ENCODE data around the gene TRIM44. TPM values are rescaled to one million over a fixed set of nuclear protein-coding genes. Genes with fewer than 3 reads are reported as not detected.
"Not testable (repeated sequence)": the region's sequence is repeated elsewhere in the genome, so short reads cannot be mapped to it uniquely, and the experiment has no call there.

The TRIM44 gene
- total RNA-seq, 4 donors from 2014 or later, result 6.8 to 32.0 (median 13.5) TPM

- 91 to 94% methylated on average over 4 to 5 of the region's 5 CpGs for WGBS, 2 donors
Measured at GRCh38 chr11:35771722-35772121, 109.1 kb downstream of the TRIM44 start.

DNA sequence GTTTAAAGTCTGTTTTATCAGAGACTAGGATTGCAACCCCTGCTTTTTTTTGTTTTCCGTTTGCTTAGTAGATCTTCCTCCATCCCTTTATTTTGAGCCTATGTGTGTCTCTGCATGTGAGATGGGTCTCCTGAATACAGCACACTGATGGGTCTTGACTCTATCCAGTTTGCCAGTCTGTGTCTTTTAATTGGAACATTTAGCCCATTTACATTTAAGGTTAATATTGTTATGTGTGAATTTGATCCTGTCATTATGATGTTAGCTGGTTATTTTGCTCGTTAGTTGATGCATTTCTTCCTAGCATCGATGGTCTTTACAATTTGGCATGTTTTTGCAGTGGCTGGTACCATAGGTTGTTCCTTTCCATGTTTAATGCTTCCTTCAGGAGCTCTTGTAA is 114.7 kb downstream of the TRIM44 start:
- DNase-seq; H3K36me3 ChIP-seq; H3K27ac ChIP-seq; H3K27me3 ChIP-seq; H3K4me3 ChIP-seq; intact Hi-C loops (cut with DNase I); H3K4me1 ChIP-seq: not testable (repeated sequence)
- 89 to 94% methylated on average over 2 of the region's 3 CpGs for WGBS, 2 donors
- H3K9me3 ChIP-seq, result peaks cover 0 to 16% (median 0%) of the 10 kb centered on the region in 3 donors

More at GRCh38 chr11:35771722-35772121, 109.1 kb downstream of the TRIM44 start:
- Histone ChIP-seq H3K27ac (no peak overlapping the region), H3K27me3 (no peaks in the 10 kb centered on the region), H3K9me3 (peaks cover 0 to 7% (median 0%) of the 10 kb centered on the region in 3 donors), H3K36me3 (no peaks in the 10 kb centered on the region), H3K4me1 (no peaks in the 10 kb centered on the region), H3K4me3 (no peak overlapping the region)
- no peak for DNase-seq
- intact Hi-C loops (cut with DNase I), result no loop called here
- no peak for TF ChIP-seq POLR2A (IDR thresholded peaks at IDR 0.05)
- TF ChIP-seq CTCF (IDR thresholded peaks at IDR 0.05), result no peak

DNA sequence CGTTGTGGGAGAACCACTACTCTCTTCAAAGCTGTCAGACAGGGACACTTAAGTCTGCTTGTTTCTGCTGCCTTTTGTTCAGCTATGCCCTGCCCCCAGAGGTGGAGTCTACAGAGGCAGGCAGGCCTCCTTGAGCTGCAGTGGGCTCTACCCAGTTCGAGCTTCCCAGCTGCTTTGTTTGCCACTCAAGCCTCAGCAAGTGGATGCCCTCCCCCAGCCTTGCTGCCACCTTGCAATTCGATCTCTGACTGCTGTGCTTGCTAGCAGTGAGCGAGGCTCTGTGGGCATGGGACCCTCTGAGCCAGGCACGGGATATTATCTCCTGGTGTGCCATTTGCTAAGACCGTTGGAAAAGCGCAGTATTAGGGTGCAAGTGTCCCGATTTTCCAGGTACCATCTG is 116.4 kb downstream of the TRIM44 start:
- H3K27me3 ChIP-seq; H3K4me3 ChIP-seq; H3K27ac ChIP-seq; intact Hi-C loops (cut with DNase I); H3K4me1 ChIP-seq; DNase-seq; H3K36me3 ChIP-seq: not testable (repeated sequence)
- peaks cover 0 to 16% (median 0%) of the 10 kb centered on the region in 3 donors for H3K9me3 ChIP-seq
- WGBS, 2 donors, result 100% methylated on average over 1 of the region's 8 CpGs

DNA sequence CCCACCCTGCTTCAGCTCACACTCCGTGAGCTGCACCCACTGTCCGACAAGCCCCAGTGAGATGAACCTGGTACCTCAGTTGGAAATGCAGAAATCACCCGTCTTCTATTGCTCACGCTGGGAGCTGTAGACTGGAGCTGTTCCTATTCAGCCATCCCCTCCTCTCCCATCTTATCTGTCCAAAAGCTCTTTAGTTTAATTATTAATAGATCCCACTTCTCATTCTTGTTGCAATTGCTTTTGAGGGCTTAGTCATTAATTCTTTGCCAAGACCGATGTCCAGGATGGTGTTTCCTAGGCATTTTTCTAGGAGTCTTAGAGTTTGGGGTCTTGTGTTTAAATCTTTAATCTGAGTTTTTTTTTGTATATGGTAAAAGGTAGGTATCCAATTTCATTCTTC is 116.8 kb downstream of the TRIM44 start:
- H3K27me3 ChIP-seq, result no peaks in the 10 kb centered on the region
- TF ChIP-seq CTCF (IDR thresholded peaks at IDR 0.05), result no peak
- TF ChIP-seq POLR2A (IDR thresholded peaks at IDR 0.05), result no peak
- H3K4me1 ChIP-seq, result peaks cover 0 to 6% (median 0%) of the 10 kb centered on the region in 3 donors
- H3K36me3 ChIP-seq, result no peaks in the 10 kb centered on the region
- no peak for DNase-seq
- no peak overlapping the region for H3K4me3 ChIP-seq
- H3K9me3 ChIP-seq, result peaks cover 0 to 14% (median 0%) of the 10 kb centered on the region in 3 donors
- no peak overlapping the region for H3K27ac ChIP-seq
- WGBS, 2 donors, result 98 to 100% methylated on average over 5 of the region's 5 CpGs
- intact Hi-C loops (cut with DNase I), result no loop called here

DNA sequence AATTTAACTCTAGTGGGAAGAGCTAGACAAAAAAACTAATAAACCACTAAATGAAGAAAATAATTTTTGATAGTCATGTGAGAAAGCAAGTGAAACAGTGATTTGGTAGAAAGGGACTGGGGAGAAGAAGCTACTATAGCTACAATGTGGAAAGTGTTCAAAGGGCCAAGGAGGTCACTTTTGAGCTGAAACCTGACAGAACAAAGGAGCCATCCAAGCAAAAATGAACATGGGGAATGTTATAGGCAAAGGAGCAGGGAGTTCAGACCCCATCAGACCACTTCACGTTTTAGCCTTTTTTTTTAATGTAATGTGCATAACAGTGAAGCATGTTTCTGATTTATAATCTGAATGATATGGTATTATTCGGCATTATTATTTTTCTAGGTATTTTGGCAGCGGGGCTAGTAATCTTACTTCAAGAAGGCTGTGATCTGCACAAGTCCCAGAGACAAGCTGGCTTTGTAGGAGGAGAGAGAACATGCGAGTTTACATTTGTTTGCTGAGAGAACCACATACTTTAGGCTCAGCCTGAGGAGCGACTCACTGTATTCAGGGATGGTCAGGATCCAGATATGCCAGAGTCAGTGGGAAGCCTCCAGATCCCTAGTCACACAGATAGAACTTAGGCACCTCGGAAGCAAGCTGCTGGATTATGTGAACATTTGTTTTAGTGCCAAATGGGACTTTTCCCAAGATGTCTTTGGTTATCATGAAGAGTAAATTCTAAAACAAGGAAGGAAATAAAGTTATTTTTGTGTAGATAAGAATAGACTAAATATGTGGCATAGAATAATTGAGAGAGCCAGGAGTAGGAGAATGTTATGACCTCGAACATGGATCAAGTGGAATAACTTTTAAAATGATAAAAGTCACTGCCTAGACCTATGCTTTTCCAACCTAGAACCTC is 118.6 kb downstream of the TRIM44 start:
- TF ChIP-seq POLR2A (IDR thresholded peaks at IDR 0.05), result no peak
- no peak for TF ChIP-seq CTCF (IDR thresholded peaks at IDR 0.05)
- Histone ChIP-seq H3K27me3 (no peaks in the 10 kb centered on the region), H3K4me3 (no peak overlapping the region), H3K9me3 (peaks cover 0 to 10% (median 0%) of the 10 kb centered on the region in 3 donors), H3K27ac (no peak overlapping the region), H3K4me1 (peaks cover 0 to 16% (median 5%) of the 10 kb centered on the region in 3 donors), H3K36me3 (no peaks in the 10 kb centered on the region)
- WGBS, 2 donors, result 60 to 67% methylated on average over 7 of the region's 7 CpGs
- DNase-seq, result no peak
- intact Hi-C loops (cut with DNase I), result no loop called here

DNA sequence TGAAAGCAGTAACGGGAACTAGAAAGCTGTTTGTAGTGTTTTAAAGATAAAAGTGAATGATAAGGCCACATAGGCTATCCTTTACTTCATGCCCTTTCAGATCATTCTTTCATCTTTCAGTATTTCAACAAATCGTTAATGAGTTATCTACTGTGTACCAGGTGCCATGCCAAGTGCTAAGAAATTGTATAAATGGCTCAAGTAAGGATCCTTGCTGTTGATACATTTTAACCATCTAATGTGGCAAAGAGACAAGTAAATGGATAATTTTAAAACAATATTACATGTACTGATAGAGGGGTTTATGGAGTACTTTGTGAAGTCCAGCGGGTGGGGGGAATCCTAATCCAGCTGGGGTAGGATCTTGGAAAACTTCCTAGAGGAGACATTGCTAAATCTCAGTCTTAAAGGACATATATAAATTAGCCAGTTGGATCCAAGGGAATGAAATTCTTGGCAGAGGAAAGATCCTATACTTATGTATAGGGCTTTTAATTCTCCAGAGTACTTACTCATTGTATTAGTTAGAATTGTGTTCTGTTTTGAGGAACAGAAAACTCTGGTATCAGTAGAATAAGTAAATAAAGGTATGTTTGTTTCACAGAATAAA is 119.4 kb downstream of the TRIM44 start:
- WGBS, 2 donors, result 82 to 89% methylated on average over 3 of the region's 3 CpGs
- intact Hi-C loops (cut with DNase I), result no loop called here
- Histone ChIP-seq H3K27ac (no peak overlapping the region), H3K4me1 (peaks cover 0 to 24% (median 7%) of the 10 kb centered on the region in 3 donors), H3K27me3 (no peaks in the 10 kb centered on the region), H3K9me3 (peaks cover 0 to 10% (median 0%) of the 10 kb centered on the region in 3 donors), H3K36me3 (peaks cover 0 to 4% (median 0%) of the 10 kb centered on the region in 3 donors), H3K4me3 (no peak overlapping the region)
- TF ChIP-seq POLR2A (IDR thresholded peaks at IDR 0.05) (no peak), CTCF (IDR thresholded peaks at IDR 0.05) (no peak)
- DNase-seq, result no peak

All from esophagus squamous epithelium (tissue), 5 donors.